NB4 (cell line): ENCODE measurements around the gene CCT8L2.
"Not testable (repeated sequence)": the region's sequence is repeated elsewhere in the genome, so short reads cannot be mapped to it uniquely, and the experiment has no call there.

ENCODE experiments used
- POLR2A ChIP-seq: IDR thresholded peaks from 2 replicates; pipeline ENCODE4 v1.6.1; 2011; ENCODE audit warnings: mild to moderate bottlenecking; ENCODE audit not compliant: insufficient read length; ENCODE audit errors: extremely low read depth
- TF ChIP-seq, protein P1 (sequence below): IDR thresholded peaks from one replicate; pipeline ENCODE4 v1.5.1; 2012; ENCODE audit warnings: low read depth, low read length
- TF ChIP-seq, protein P2 (sequence below): IDR thresholded peaks from 2 replicates; pipeline ENCODE4 v1.6.1; 2011; ENCODE audit warnings: low read depth, low read length

DNA sequence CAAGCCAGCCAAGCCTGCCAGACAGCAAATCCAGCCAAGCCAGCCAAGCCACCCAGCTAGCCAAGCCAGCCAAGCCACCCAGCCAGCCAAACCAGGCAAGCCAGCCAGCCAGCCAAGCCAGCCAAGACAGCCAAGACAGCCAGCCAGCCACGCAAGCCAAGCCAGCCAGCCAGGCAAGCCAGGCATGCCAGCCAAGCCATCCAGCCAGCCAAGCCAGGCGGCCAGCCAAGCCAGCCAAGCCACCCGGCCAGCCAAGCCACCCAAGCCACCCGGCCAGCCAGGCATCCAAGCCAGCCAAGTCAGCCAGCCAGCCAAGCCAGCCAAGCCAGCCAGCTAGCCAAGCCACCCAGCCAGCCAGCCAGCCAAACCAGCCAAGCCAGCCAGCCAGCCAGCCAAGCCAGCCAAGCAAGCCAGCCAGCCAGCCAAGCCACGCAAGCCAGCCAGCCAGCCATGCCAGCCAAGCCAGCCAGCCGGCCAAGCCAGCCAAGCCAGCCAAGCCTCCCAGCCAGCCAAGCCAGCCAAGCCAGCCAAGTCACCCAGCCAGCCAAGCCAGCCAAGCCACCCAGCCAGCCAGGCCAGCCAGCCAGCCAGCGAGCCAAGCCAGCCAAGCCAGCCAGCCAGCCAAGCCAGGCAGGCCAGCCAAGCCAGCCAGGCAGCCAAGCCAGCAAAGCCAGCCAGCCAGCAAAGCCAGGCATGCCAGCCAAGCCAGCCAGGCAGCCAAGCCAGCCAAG, 26.0 kb downstream of the CCT8L2 start:
- TF ChIP-seq, protein P1, sequence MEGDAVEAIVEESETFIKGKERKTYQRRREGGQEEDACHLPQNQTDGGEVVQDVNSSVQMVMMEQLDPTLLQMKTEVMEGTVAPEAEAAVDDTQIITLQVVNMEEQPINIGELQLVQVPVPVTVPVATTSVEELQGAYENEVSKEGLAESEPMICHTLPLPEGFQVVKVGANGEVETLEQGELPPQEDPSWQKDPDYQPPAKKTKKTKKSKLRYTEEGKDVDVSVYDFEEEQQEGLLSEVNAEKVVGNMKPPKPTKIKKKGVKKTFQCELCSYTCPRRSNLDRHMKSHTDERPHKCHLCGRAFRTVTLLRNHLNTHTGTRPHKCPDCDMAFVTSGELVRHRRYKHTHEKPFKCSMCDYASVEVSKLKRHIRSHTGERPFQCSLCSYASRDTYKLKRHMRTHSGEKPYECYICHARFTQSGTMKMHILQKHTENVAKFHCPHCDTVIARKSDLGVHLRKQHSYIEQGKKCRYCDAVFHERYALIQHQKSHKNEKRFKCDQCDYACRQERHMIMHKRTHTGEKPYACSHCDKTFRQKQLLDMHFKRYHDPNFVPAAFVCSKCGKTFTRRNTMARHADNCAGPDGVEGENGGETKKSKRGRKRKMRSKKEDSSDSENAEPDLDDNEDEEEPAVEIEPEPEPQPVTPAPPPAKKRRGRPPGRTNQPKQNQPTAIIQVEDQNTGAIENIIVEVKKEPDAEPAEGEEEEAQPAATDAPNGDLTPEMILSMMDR, result not testable (repeated sequence)
- TF ChIP-seq, protein P2, sequence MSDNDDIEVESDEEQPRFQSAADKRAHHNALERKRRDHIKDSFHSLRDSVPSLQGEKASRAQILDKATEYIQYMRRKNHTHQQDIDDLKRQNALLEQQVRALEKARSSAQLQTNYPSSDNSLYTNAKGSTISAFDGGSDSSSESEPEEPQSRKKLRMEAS, result not testable (repeated sequence)
- TF ChIP-seq POLR2A, result not testable (repeated sequence)
